Mucosa of descending colon (tissue), 3 donors: ENCODE results near the gene AGAP1. TPM values are rescaled to one million over a fixed set of nuclear protein-coding genes. Genes with fewer than 3 reads are reported as not detected.

Experiments used
- ATAC-seq: fragments of 200-7000 bp; cut with Tn5 transposase; one replicate; pipeline ENCODE4 v1.9.1; 2020; ENCODE audit warnings: mild to moderate bottlenecking, moderate library complexity
- DNase-seq, 3 donors: peaks; one replicate each; pipeline ENCODE4 v3.0.0-alpha.2; 2020
- H3K36me3 ChIP-seq: fragments of 200-600 bp; one replicate; pipeline ENCODE4 v1.8.0; 2021; ENCODE audit warnings: low read depth, mild to moderate bottlenecking
- H3K4me1 ChIP-seq: fragments of 200-600 bp; one replicate; pipeline ENCODE4 v1.8.0; 2021; ENCODE audit warnings: low read depth, mild to moderate bottlenecking
- H3K4me3 ChIP-seq: fragments of 200-600 bp; one replicate; pipeline ENCODE4 v1.8.0; 2021; ENCODE audit warnings: mild to moderate bottlenecking
- H3K9me3 ChIP-seq: fragments of 200-600 bp; one replicate; pipeline ENCODE4 v1.8.0; 2021; ENCODE audit warnings: mild to moderate bottlenecking
- CTCF ChIP-seq: fragments of 200-600 bp; IDR thresholded peaks from one replicate; pipeline ENCODE4 v1.8.0; 2022; ENCODE audit warnings: antibody characterized with exemption, mild to moderate bottlenecking
- intact Hi-C, 2 donors: fragments of 100-400 bp; cut with DNase I in 1 of 2; cut with micrococcal nuclease in 1 of 2; formaldehyde crosslinking; loops; one replicate each; pipeline versions ENCODE4 v1.11.0 to v1.11.1; 2022; cut with DNase I, micrococcal nuclease
- total RNA-seq, 3 donors: library from RNA; stranded (reverse); fragmentation: NEBNext Ultra II Directional in 2 of 3; extraction: Animal tissue kit (Norgen Biotek cat#: 25700) in 2 of 3; gene quantifications; one replicate each; pipeline versions ENCODE4 v1.2.1 to v1.2.4, GENCODE V29; 2021 to 2023
- donor health status: DM: no; HTN: no; CAD: no; lungs with moderate emphysema.
- donor health status: DM: no; HTN: no; CAD: no.
- donor health status: DM: no; HTN: yes; CAD: no.

Gene AGAP1
- total RNA-seq, 3 donors from 2014 or later = 68.1 to 112 (median 88.9) TPM

GRCh38 chr2:235918876-235919275 is 425.0 kb downstream of the AGAP1 start:
- no peak for TF ChIP-seq CTCF
- no peak for DNase-seq
- intact Hi-C loops = no loop called here
- H3K4me1 ChIP-seq = no peaks in the 10 kb centered on the region
- ATAC-seq = no peak
- H3K9me3 ChIP-seq = no peaks in the 10 kb centered on the region
- no peak overlapping the region for H3K4me3 ChIP-seq
- H3K36me3 ChIP-seq = no peaks in the 10 kb centered on the region

- no peaks in the 10 kb centered on the region for H3K9me3 ChIP-seq
- no peak overlapping the region for H3K4me3 ChIP-seq
- intact Hi-C loops = no loop called here
- no peak for TF ChIP-seq CTCF
- no peaks in the 10 kb centered on the region for H3K36me3 ChIP-seq
- ATAC-seq (no peak), DNase-seq (no peak)
- no peaks in the 10 kb centered on the region for H3K4me1 ChIP-seq
These were observed 426.5 kb downstream of the AGAP1 start for GRCh38 chr2:235920216-235920865.

GRCh38 chr2:235921508-235922191 is 427.8 kb downstream of the AGAP1 start:
- ATAC-seq = no peak
- no peaks in the 10 kb centered on the region for H3K9me3 ChIP-seq
- H3K4me3 ChIP-seq = no peak overlapping the region
- H3K4me1 ChIP-seq = no peaks in the 10 kb centered on the region
- intact Hi-C loops = no loop called here
- TF ChIP-seq CTCF = no peak
- DNase-seq = no peak
- no peaks in the 10 kb centered on the region for H3K36me3 ChIP-seq

- no peak for TF ChIP-seq CTCF
- ATAC-seq = no peak
- intact Hi-C loops = no loop called here
These were observed 429.0 kb downstream of the AGAP1 start for GRCh38 chr2:235922839-235923238.

GRCh38 chr2:235923859-235924674 is 430.2 kb downstream of the AGAP1 start:
- Histone ChIP-seq H3K36me3 (no peaks in the 10 kb centered on the region), H3K4me3 (no peak overlapping the region), H3K9me3 (no peaks in the 10 kb centered on the region), H3K4me1 (no peaks in the 10 kb centered on the region)
- no peak for DNase-seq
- TF ChIP-seq CTCF = no peak
- intact Hi-C loops = no loop called here
- ATAC-seq = no peak

More at GRCh38 chr2:235922839-235923238, 429.0 kb downstream of the AGAP1 start:
- no peak for DNase-seq
- H3K36me3 ChIP-seq = no peaks in the 10 kb centered on the region
- H3K4me1 ChIP-seq = no peaks in the 10 kb centered on the region
- H3K9me3 ChIP-seq = no peaks in the 10 kb centered on the region
- no peak overlapping the region for H3K4me3 ChIP-seq
